K562 (cell line): ENCODE data around the gene BCO1. TPM values are rescaled to one million over a fixed set of nuclear protein-coding genes. Genes with fewer than 3 reads are reported as not detected.
A peak's percentile ranks its signal among the peaks of the same experiment; 100 is the strongest.

Experiments used
- ATAC-seq: fragments of 200-7000 bp; cut with Tn5 transposase; 3 replicates; pipeline ENCODE4 v1.9.1; 2020; ENCODE audit warnings: moderate library complexity
- BruUV-seq: library from RNA; stranded (reverse); fragments of 400-500 nt; replicated peaks from 2 replicates; lab custom pipeline; 2021; lab: Mats Ljungman, UMichigan
- CTCF ChIA-PET: fragments of 300-600 bp; formaldehyde crosslinking; extraction: SDS; loops from one replicate; lab custom pipeline; 2021; ENCODE audit warnings: low intra/inter-chr PET ratio; lab: Yijun Ruan, JAX
- POLR2A ChIA-PET: fragments of 300-600, 350-650 bp; sonication (Branson Sonifier 250); formaldehyde crosslinking; extraction: SDS; loops from one replicate; lab custom pipeline; 2021; ENCODE audit warnings: antibody characterized with exemption, inconsistent platforms; lab: Yijun Ruan, JAX
- DNase-seq, 4 experiments: peaks; one replicate each; pipeline versions ENCODE4 v3.0.0 to v3.0.0-alpha.2; 2011 to 2018; ENCODE audit warnings: low spot score in 3 of 4, mixed read lengths in 3 of 4; ENCODE audit errors: extremely low read depth in 1 of 4
- FAIRE-seq: peaks from 2 replicates; lab custom pipeline; 2011; peaks lifted over from hg19 to GRCh38; lab: Jason Lieb, UNC
- H2AFZ ChIP-seq: 2 replicates; pipeline ENCODE4 v1.6.0; 2011; ENCODE audit warnings: low read depth, low read length, control low read depth, inconsistent platforms
- H3K27ac ChIP-seq: fragments of 200-600 bp; 3 replicates; pipeline ENCODE4 v1.8.0; 2011; ENCODE audit warnings: low read depth, mild to moderate bottlenecking, control low read depth, inconsistent platforms, low read length, moderate library complexity, mixed read lengths; ENCODE audit errors: extremely low read depth
- H3K27me3 ChIP-seq, 2 experiments: fragments of 300-600 bp in 1 of 2; 2 replicates in 1 of 2; 3 replicates in 1 of 2; pipeline versions ENCODE4 v1.6.0 to v1.8.0; 2011; ENCODE audit warnings: inconsistent platforms in 2 of 2, low read length in 2 of 2, mild to moderate bottlenecking in 1 of 2, mixed read lengths in 1 of 2, moderate library complexity in 1 of 2; ENCODE audit not compliant: control insufficient read depth in 2 of 2, insufficient read depth in 2 of 2
- H3K36me3 ChIP-seq: fragments of 300-600 bp; 3 replicates; pipeline ENCODE4 v1.8.0; 2011; ENCODE audit warnings: mild to moderate bottlenecking, low read length, inconsistent platforms; ENCODE audit not compliant: control insufficient read depth, insufficient read depth
- H3K4me1 ChIP-seq, 2 experiments: fragments of 200-600 bp in 1 of 2; replicated peaks in 1 of 2; 2 replicates in 1 of 2; 3 replicates in 1 of 2; pipeline versions ENCODE4 v1.5.1 to v1.8.0; 2011; ENCODE audit warnings: inconsistent platforms in 2 of 2, low read length in 2 of 2, mild to moderate bottlenecking in 1 of 2, mixed read lengths in 1 of 2, moderate library complexity in 1 of 2; ENCODE audit not compliant: control insufficient read depth in 2 of 2, insufficient read depth in 2 of 2
- H3K4me2 ChIP-seq: 2 replicates; pipeline ENCODE4 v1.6.1; 2011; ENCODE audit warnings: low read length, control low read depth, inconsistent platforms, mixed read lengths; ENCODE audit not compliant: insufficient read depth
- H3K4me3 ChIP-seq: fragments of 200-600 bp; sonication (generic), shearing (Covaris generic); 2 replicates; pipeline ENCODE4 v1.5.1; 2016; ENCODE audit warnings: control low read depth, inconsistent platforms
- H3K79me2 ChIP-seq: fragments of 200-600 bp; 3 replicates; pipeline ENCODE4 v1.8.0; 2011; ENCODE audit warnings: low read length, inconsistent platforms; ENCODE audit not compliant: control insufficient read depth, insufficient read depth
- H3K9ac ChIP-seq, 2 experiments: 2 replicates each; pipeline versions ENCODE4 v1.6.0 to v1.6.1; 2011; ENCODE audit warnings: low read depth in 2 of 2, low read length in 2 of 2, control low read depth in 1 of 2, inconsistent platforms in 1 of 2, mild to moderate bottlenecking in 1 of 2, mixed read lengths in 1 of 2; ENCODE audit not compliant: insufficient read depth in 1 of 2
- H3K9me1 ChIP-seq: one replicate; pipeline ENCODE4 v1.6.0; 2011; ENCODE audit warnings: inconsistent platforms, mild to moderate bottlenecking, low read length, moderate library complexity; ENCODE audit not compliant: control insufficient read depth, insufficient read depth
- H3K9me3 ChIP-seq: replicated peaks from 2 replicates; pipeline ENCODE4 v1.5.1; 2011; ENCODE audit warnings: low read depth, low read length, inconsistent platforms; ENCODE audit not compliant: control insufficient read depth, insufficient read depth
- H4K20me1 ChIP-seq: replicated peaks from 2 replicates; pipeline ENCODE4 v1.6.1; 2011; ENCODE audit warnings: low read length, inconsistent platforms, mixed read lengths; ENCODE audit not compliant: control insufficient read depth, insufficient read depth
- BCOR ChIP-seq: fragments of 450-650 bp; IDR thresholded peaks from 2 replicates; pipeline ENCODE4 v1.6.1; 2016
- BRF1 ChIP-seq: IDR thresholded peaks from 3 replicates; pipeline ENCODE4 v1.6.1; 2011; ENCODE audit warnings: borderline replicate concordance, mild to moderate bottlenecking; ENCODE audit not compliant: insufficient read length; ENCODE audit errors: extremely low read depth
- CREM ChIP-seq: IDR thresholded peaks from 2 replicates; pipeline ENCODE4 v1.6.1; 2014; ENCODE audit warnings: antibody characterized with exemption, low read depth
- DACH1 ChIP-seq: fragments of 450-650 bp; IDR thresholded peaks from 2 replicates; pipeline ENCODE4 v1.6.1; 2018; ENCODE audit not compliant: partially characterized antibody
- KAT8 ChIP-seq: fragments of 450-650 bp; IDR thresholded peaks from 2 replicates; pipeline ENCODE4 v1.6.1; 2016; ENCODE audit warnings: low read depth, mild to moderate bottlenecking
- KDM1A ChIP-seq, 2 experiments: fragments of 450-650 bp; IDR thresholded peaks; 2 replicates each; pipeline ENCODE4 v1.6.1; 2016; ENCODE audit warnings: mild to moderate bottlenecking in 2 of 2
- PRMT5 ChIP-seq: sonication (generic); formaldehyde crosslinking; IDR thresholded peaks from 2 replicates; pipeline ENCODE4 v1.5.0; 2020; ENCODE audit warnings: missing genetic modification reagents
- U2AF2 ChIP-seq: fragments of 200-400 bp; formaldehyde crosslinking; optimal IDR thresholded peaks from 2 replicates; pipeline ENCODE3; 2017; ENCODE audit warnings: low read depth, mild to moderate bottlenecking, low read length
- whole genome bisulfite sequencing: fragments of 100-300 bp; shearing (Covaris generic); methylation state at CpG from one replicate; pipeline ENCODE4 v1.1.6; 2016; ENCODE audit warnings: low coverage, mixed read lengths; ENCODE audit not compliant: insufficient coverage; ENCODE audit errors: missing lambda C conversion rate; 5-methylcytosine and 5-hydroxymethylcytosine counted together
- in situ Hi-C: fragments of 300-500 bp; cut with MboI; formaldehyde crosslinking; loops from 4 replicates; pipeline ENCODE4 v1.15.0; 2018; ENCODE audit warnings: inconsistent platforms, mixed read lengths
- intact Hi-C: fragments of 100-400 bp; cut with micrococcal nuclease; formaldehyde crosslinking; loops from 2 replicates; pipeline ENCODE4 v1.14.2; 2022
- polyA plus RNA-seq, 8 experiments: library from polyadenylated mRNA; depleted of rRNA in 4 of 8; stranded (reverse) in 5 of 8; unstranded in 3 of 8; fragments of >200 nt; fragmentation: Nextera tagmentation in 2 of 8; fragmentation: Illumina TruSeq in 1 of 8; extraction: Ambion mirVana in 2 of 8; extraction: Trizol in 1 of 8; gene quantifications; 2 replicates each; pipeline versions ENCODE4 v1.2.1 to v1.2.3, GENCODE V29; 2011 to 2014; ENCODE audit warnings: inconsistent platforms in 1 of 8, missing spikeins in 1 of 8
- total RNA-seq, 7 experiments: library from RNA; depleted of rRNA in 6 of 7; stranded (reverse); fragments of >200 nt in 6 of 7; fragmentation: Illumina TruSeq in 2 of 7; extraction: Trizol in 2 of 7; gene quantifications; 2 replicates each; pipeline versions ENCODE4 v1.2.1 to v1.2.3, GENCODE V29; 2011 to 2021; ENCODE audit warnings: low replicate concordance in 1 of 7
- TF ChIP-seq, protein P1 (sequence below): sonication (generic); formaldehyde crosslinking; IDR thresholded peaks from 2 replicates; pipeline ENCODE4 v1.9.0; 2022; ENCODE audit warnings: mild to moderate bottlenecking, missing genetic modification reagents
- TF ChIP-seq, protein P2 (sequence below): fragments of 250-450 bp; sonication (Bioruptor Pico); IDR thresholded peaks from 2 replicates; pipeline ENCODE4 v1.5.0; 2021
- TF ChIP-seq, protein P3 (sequence below): fragments of 250-450 bp; sonication (Bioruptor Pico); IDR thresholded peaks from 2 replicates; pipeline ENCODE4 v1.8.0; 2021; ENCODE audit warnings: mild to moderate bottlenecking, moderate library complexity
- TF ChIP-seq, protein P4 (sequence below): sonication (generic); formaldehyde crosslinking; IDR thresholded peaks from 2 replicates; pipeline ENCODE4 v1.8.0; 2022; ENCODE audit warnings: mild to moderate bottlenecking, missing genetic modification reagents

BCO1 gene
- total and polyA plus RNA-seq, 9 of the 15 experiments (the other 6 are each of a cell fraction or from before 2014, with no cell fraction given): not detected

DNA sequence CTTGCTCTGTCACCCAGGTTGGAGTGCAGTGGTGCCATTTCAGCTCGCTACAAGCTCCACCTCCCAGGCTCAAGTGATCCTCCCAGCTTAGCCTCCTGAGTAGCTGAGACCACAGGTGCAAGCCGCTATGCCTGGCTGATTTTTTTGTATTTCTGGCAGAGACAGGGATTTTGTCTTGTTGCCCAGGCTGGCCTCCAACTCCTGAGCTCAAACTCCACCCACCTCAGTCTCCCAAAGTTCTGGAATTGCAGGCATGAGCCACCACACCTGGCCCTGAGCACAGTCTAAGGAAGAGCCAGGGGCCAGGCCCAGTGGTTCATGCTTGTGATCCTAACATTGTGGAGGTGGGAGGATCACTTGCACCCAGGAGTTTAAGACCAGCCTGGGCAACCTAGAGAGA, 21.8 kb upstream of the BCO1 start:
- ChIA-PET POLR2A (interaction anchor here (0.7 kb wide), 1 partner anchor 23 kb away, joined by 3 read pairs; no protein-coding TSS in a partner anchor), CTCF (no interaction called here)
- BruUV-seq: no TSS peak
- H3K79me2 ChIP-seq: no peaks in the 10 kb centered on the region
- FAIRE-seq (no peak), ATAC-seq (no peak), DNase-seq (no peak)
- no peaks in the 10 kb centered on the region for H3K36me3 ChIP-seq
- H3K9me3 ChIP-seq: no peaks in the 10 kb centered on the region
- H3K4me3 ChIP-seq: no peak overlapping the region
- no peaks in the 10 kb centered on the region for H3K9me1 ChIP-seq
- intact Hi-C loops (no loop called here), in situ Hi-C loops (no loop called here)
- no peak overlapping the region for H3K4me2 ChIP-seq
- H3K27ac ChIP-seq: no peak overlapping the region
- WGBS: 0% methylated on average over 2 of the region's 2 CpGs
- peaks cover 5% of the 10 kb centered on the region; the same call in 1 of the 2 replicates for H4K20me1 ChIP-seq
- TF ChIP-seq BRF1 (no peak), PRMT5 (CRISPR knock-in tag) (no peak), U2AF2 (no peak)
- TF ChIP-seq, protein P1, sequence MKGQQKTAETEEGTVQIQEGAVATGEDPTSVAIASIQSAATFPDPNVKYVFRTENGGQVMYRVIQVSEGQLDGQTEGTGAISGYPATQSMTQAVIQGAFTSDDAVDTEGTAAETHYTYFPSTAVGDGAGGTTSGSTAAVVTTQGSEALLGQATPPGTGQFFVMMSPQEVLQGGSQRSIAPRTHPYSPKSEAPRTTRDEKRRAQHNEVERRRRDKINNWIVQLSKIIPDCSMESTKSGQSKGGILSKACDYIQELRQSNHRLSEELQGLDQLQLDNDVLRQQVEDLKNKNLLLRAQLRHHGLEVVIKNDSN (CRISPR knock-in tag): no peak
- no peak overlapping the region for H3K9ac ChIP-seq
- peaks cover 34 to 56% of the 10 kb centered on the region in 2 experiments for H3K27me3 ChIP-seq
- H3K4me1 ChIP-seq: peaks cover 12 to 20% of the 10 kb centered on the region in 2 experiments; a peak in 4 of 5 replicates
- no peak overlapping the region for H2AFZ ChIP-seq

DNA sequence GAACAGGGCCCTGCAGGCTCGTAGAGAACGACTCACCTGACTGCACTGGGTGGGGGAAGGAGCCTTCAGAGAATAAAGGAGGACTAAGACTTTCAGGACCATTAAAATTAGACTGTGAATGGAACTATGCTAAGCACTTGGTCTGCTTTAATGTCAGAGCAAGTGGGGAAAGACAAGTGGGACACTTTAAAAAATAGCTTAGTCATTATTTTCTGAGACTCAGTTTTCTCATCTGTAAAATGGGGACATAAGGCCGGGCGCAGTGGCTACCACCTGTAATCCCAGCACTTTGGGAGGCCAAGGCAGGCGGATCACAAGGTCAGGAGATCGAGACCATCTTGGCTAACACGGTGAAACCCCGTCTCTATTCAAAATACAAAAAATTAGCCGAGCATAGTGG, 19.3 kb upstream of the BCO1 start:
- Histone ChIP-seq H3K79me2 (no peaks in the 10 kb centered on the region), H3K27me3 (peaks cover 23 to 54% of the 10 kb centered on the region in 2 experiments), H4K20me1 (0 out of 2 replicates have a peak, but pooled peaks cover 5% of the 10 kb centered on the region), H3K9ac (no peak overlapping the region), H3K4me2 (no peak overlapping the region), H3K36me3 (no peaks in the 10 kb centered on the region), H3K4me1 (peaks cover 17 to 20% of the 10 kb centered on the region in 2 experiments; a peak in 4 of 5 replicates), H3K9me1 (no peaks in the 10 kb centered on the region), H2AFZ (no peak overlapping the region), H3K9me3 (no peaks in the 10 kb centered on the region), H3K27ac (no peak overlapping the region), H3K4me3 (no peak overlapping the region)
- intact Hi-C loops (no loop called here), in situ Hi-C loops (no loop called here)
- no peak for FAIRE-seq
- no TSS peak for BruUV-seq
- 6% methylated on average over 9 of the region's 9 CpGs for WGBS
- DNase-seq: no peak
- ChIA-PET CTCF (no interaction called here), POLR2A (no interaction called here)
- ATAC-seq: no peak
- TF ChIP-seq, protein P2, sequence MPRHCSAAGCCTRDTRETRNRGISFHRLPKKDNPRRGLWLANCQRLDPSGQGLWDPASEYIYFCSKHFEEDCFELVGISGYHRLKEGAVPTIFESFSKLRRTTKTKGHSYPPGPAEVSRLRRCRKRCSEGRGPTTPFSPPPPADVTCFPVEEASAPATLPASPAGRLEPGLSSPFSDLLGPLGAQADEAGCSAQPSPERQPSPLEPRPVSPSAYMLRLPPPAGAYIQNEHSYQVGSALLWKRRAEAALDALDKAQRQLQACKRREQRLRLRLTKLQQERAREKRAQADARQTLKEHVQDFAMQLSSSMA (CRISPR knock-in tag): no peak
- TF ChIP-seq KDM1A (IDR thresholded peaks at IDR 0.05) (peak; percentile 83 to 86), BCOR (peak; percentile 96), DACH1 (no peak), KAT8 (no peak), CREM (no peak)
- TF ChIP-seq, protein P3, sequence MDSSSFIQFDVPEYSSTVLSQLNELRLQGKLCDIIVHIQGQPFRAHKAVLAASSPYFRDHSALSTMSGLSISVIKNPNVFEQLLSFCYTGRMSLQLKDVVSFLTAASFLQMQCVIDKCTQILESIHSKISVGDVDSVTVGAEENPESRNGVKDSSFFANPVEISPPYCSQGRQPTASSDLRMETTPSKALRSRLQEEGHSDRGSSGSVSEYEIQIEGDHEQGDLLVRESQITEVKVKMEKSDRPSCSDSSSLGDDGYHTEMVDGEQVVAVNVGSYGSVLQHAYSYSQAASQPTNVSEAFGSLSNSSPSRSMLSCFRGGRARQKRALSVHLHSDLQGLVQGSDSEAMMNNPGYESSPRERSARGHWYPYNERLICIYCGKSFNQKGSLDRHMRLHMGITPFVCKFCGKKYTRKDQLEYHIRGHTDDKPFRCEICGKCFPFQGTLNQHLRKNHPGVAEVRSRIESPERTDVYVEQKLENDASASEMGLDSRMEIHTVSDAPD (CRISPR knock-in tag): no peak
- TF ChIP-seq, protein P4, sequence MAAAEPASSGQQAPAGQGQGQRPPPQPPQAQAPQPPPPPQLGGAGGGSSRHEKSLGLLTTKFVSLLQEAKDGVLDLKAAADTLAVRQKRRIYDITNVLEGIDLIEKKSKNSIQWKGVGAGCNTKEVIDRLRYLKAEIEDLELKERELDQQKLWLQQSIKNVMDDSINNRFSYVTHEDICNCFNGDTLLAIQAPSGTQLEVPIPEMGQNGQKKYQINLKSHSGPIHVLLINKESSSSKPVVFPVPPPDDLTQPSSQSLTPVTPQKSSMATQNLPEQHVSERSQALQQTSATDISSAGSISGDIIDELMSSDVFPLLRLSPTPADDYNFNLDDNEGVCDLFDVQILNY (CRISPR knock-in tag): no peak
